GM18909 (cell line): ENCODE data around the gene PDE4D.
"Not testable (repeated sequence)": the region's sequence is repeated elsewhere in the genome, so short reads cannot be mapped to it uniquely, and the experiment has no call there.

Experiments
- ATAC-seq: cut with Tn5 transposase; IDR thresholded peaks from one replicate; pipeline ENCODE4 v1.9.1; 2021; ENCODE audit warnings: mild to moderate bottlenecking; ENCODE audit not compliant: unreplicated experiment, poor library complexity

PDE4D gene

GRCh38 chr5:59058237-59058636 is 835.3 kb downstream of the PDE4D start:
- no peak for ATAC-seq

- not testable (repeated sequence) for ATAC-seq
Observed at GRCh38 chr5:59056599-59056998, 836.9 kb downstream of the PDE4D start.

- ATAC-seq: no peak
Observed at GRCh38 chr5:59055745-59056448, 837.6 kb downstream of the PDE4D start.

- no peak for ATAC-seq
Observed at GRCh38 chr5:59054963-59055528, 838.5 kb downstream of the PDE4D start.

GRCh38 chr5:59051951-59052350 is 841.6 kb downstream of the PDE4D start:
- no peak for ATAC-seq

GRCh38 chr5:59049095-59049494 is 844.4 kb downstream of the PDE4D start:
- ATAC-seq: no peak

GRCh38 chr5:59042201-59043055 is 851.1 kb downstream of the PDE4D start:
- no peak for ATAC-seq

- ATAC-seq: no peak
Observed at GRCh38 chr5:59041355-59041754, 852.2 kb downstream of the PDE4D start.

GRCh38 chr5:59040804-59041201 is 852.7 kb downstream of the PDE4D start:
- ATAC-seq: no peak

GRCh38 chr5:59040024-59040803 is 853.3 kb downstream of the PDE4D start:
- ATAC-seq: no peak

GRCh38 chr5:59039296-59040023 is 854.1 kb downstream of the PDE4D start:
- ATAC-seq: peak; percentile 67

GRCh38 chr5:59038798-59039295 is 854.7 kb downstream of the PDE4D start:
- ATAC-seq: no peak

- ATAC-seq: no peak
Observed at GRCh38 chr5:59037941-59038797, 855.4 kb downstream of the PDE4D start.

- ATAC-seq: no peak
Observed at GRCh38 chr5:59037453-59037852, 856.1 kb downstream of the PDE4D start.

- no peak for ATAC-seq
Observed at GRCh38 chr5:59037041-59037440, 856.5 kb downstream of the PDE4D start.

GRCh38 chr5:59036274-59036961 is 857.1 kb downstream of the PDE4D start:
- no peak for ATAC-seq

GRCh38 chr5:59035681-59036080 is 857.8 kb downstream of the PDE4D start:
- ATAC-seq: no peak

GRCh38 chr5:59034498-59035186 is 858.9 kb downstream of the PDE4D start:
- ATAC-seq: peak; percentile 46
